OCI-M2 (cell line): ENCODE measurements around the gene PSMG2.

Source experiments
- DNase-seq: peaks from one replicate; lab custom pipeline; 2025; ENCODE audit not compliant: unreplicated experiment; lab: John Stamatoyannopoulos, UW

Gene PSMG2, protein sequence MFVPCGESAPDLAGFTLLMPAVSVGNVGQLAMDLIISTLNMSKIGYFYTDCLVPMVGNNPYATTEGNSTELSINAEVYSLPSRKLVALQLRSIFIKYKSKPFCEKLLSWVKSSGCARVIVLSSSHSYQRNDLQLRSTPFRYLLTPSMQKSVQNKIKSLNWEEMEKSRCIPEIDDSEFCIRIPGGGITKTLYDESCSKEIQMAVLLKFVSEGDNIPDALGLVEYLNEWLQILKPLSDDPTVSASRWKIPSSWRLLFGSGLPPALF

DNA sequence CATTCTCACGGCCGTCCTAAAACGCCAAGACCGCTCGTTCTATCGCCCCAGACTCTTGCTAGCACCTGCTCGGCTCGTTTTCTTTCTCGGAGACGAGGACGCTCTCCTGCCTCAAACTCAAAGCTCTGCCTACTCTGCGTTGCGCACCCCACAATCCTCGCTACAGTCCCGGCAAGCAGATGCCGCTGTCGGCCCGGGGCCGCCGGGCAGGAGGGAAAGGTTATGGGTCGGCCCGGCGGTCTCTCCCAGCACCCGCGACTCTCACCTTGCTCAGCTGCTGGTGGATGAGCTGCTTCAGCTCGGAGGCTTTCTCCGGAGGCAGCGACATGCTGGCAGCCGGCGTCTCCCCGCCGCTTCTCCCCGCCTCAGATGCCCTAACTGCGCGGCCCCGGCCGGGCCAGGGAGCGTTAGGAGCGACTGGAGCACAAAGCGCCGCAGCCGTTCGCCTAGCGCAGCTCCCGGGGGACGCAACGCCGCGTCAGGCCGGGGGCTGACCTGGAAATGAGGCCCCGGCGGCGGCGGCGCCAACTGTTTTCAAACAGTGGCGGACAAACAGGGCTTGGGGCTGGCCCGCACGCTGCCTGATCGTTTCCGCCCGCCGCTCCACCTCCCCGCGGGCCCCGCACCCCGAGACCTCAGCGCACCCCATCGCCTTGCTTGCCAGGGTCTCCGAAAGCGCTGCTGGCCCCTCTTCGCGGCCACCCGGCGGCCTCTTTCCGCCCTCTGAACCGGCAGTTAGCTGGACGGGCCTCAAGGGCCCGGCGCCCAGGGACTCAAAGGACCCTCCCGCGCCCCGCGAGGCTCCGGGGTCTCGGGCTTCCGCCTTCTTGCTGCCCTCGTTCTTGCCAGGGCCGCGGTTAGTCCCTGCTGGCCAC lies at the start of gene PSMG2, which contains the start of gene CEP76:
Gene PSMG2 (plus strand): TSS at position 822 of the 875 bp plus-strand sequence. CDS start 66 bp downstream, outside the sequence.
Gene CEP76 (minus strand): TSS at position 503 of the 875 bp plus-strand sequence. CDS start 175 bp downstream, at position 328.
- peak; percentile 4 for DNase-seq

DNA sequence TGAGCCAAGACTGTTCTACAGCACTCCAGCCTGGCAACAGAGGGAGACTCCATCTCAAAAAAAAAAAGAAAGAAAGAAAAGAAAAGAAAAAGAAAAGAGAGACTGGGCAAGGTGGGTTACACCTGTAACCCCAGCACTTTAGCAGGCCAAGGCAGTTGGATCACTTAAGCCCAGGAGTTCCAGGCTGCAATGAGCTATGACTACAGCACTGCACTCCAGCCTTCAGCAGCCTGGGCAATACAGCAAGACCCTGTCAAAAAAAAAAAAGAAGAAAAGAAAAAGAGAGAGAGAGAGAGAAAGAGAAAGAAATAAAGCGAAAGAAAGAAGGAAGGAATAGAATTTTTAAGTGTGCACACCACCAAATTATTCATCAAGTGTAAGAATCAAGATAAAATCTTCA lies 47.9 kb upstream of the PSMG2 start:
- DNase-seq: no peak

DNA sequence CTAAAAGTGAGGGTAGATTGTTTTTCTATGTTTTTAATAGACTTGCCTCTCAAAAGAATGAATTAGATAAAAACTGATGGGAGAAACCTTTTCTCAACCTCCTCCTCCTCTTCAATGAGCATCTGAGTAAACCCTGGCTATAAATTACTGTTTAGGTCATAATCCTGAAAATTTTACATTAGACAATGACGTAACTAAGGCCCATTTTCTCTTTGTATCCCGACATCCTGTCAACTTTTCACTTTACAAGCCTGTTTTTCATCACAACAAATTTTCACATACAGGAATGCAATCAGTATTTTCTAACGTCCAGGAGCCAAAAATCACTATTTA lies 46.3 kb upstream of the PSMG2 start:
- no peak for DNase-seq

DNA sequence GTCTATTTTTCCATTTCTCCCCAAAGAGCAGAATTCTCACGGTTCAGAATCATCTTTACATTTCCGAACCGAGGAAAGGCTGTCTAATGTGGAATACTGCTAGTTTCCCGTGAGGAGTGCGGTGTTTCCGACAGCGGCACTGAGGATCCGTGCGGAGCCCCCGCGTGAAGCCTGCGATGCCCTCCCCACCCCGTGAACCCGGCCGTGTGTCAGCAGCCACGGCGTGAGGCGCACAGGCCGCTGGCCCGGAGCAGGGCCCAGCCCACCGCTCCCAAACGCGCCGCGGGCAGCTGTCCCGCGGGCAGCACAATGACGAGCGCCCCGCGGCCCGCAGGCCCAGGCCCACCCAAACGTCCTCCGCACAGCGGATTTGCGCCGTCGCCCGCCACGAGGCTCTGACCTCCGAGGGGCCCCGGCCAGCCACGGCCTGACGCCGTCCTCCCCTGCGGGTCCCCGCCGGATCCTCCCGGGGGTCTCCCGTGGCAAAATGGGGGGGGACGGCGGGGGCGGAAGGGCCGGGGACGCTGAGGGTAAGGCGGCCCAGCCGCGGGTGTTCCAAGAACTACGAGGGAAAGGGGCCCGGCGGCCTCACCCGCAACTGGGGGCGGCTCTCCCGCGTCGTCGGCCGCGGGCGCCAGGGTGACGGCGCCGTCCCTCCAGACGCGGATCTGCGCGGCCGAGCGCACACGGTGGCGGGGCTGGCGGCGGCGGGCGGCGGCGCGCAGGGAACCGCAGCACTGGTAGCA lies 45.7 kb upstream of the PSMG2 start:
- no peak for DNase-seq

DNA sequence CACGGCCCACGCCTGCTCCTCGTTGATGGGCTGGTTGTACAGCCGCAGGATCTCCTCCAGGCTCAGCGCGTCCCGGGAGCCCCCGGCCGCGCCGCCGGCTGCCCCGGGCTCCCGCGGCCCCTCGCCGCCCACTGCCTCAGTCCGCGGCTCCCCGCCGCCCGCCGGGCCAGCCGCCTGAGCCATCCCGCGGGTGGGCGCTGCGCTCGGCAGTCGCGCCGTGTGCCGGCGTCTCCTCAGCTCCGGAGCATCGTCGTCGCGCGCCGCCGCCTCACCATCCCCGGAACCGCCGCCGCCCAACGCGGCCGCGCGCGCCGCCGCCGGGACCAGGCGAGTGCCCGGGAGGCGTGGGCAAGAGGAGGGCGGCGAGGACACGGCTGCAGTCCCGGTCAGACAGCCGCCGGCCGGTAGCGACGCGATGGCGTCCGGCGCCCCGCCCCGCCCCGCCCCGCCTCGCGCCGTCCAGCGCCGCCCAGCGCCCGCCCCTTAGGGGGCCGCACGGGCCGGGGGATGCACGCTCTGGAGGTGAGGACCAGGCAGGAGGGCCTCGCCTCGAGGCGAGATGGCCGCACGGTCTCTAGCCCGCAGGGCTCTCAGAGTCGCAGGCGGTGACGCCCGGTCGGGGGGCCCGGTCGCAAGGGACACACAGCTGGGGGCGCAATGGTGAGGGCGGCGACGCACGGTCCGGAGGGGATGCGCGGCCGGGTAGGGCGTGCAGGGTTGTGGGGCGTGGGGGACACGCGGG lies 45.0 kb upstream of the PSMG2 start, which contains the start of gene SPIRE1:
Gene SPIRE1 (minus strand): TSS at position 424 of the 742 bp plus-strand sequence. CDS start 241 bp downstream, at position 183.
- DNase-seq: no peak

DNA sequence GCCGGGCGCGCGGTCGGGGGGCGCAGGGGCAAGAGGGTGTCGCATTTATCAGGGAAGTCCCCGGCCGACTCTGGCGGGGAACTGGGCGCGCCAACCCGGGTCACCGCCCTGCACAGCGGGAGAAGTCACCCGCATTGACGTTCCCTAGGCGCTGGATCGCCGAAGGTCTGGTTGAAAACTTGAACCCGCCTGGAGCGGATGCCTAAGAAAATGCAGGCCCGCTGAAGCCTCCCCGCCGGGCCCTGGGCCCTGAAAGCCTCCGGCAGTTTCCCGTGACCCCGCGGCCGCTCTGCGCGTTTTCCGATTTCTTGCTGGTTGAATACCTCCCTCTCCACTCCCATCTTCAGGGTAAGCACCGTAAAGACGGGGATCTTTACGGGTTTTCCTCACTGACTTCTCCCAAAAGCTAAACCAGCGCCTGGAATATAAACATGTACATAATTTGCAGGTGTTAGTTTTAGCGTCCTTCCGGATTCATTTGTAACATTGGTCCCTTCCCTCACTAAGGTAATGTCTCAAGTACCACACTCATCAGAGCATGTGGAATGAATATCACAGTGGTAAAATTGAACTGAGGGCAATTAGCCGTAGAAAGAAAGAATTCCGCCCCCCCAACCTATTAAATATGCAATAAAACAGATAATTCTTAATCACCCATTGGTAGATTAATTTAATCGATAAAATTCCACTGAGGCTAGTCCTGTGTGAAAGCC lies 44.3 kb upstream of the PSMG2 start:
- DNase-seq: no peak

DNA sequence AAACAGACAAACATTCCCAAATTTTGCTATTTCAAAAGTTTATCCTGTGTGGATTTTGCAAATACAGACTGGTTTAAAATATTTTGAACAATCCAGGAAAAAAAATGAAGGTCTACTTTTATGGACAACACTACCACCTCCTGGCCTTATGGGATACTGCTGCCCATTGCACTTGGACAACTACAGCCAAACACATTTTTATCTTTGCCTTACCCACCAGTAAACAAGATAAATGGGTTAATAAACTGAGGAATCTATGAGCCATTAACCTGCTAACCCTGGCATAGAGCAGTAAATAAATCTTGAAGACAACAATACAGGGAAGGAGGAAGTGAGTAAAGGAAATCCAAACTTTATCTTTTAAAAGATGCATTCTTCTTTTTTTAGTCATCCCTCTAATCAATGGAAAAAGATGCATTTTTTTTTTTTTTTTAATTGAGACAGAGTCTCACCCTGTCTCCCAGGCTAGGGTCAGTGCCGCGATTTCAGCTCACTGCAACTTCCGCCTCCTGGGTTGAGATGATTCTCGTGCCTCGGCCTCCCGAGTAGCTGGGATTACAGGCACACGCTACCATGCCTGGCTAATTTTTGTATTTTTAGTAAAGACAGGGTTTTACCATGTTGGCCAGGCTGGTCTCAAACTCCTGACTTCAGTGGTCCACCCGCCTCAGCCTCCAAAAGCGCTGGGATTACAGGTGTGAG lies 42.8 kb upstream of the PSMG2 start:
- no peak for DNase-seq

DNA sequence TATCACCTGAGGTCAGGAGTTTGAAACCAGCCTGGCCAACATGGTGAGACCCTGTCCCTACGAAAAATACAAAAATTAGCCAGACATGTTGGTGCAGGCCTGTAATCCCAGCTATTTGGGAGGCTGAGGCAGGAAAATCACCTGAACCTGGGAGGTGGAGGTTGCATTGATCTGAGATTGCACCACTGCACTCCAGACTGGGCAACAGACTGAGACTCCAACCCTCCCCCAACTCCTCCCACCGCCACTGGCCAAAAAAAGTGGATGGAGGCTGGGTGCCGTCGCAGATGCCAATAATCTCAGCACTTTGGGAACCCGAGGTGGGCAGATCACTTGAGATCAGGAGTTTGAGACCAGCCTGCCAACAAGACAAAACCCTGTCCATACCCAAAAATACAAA lies 34.8 kb upstream of the PSMG2 start:
- no peak for DNase-seq

DNA sequence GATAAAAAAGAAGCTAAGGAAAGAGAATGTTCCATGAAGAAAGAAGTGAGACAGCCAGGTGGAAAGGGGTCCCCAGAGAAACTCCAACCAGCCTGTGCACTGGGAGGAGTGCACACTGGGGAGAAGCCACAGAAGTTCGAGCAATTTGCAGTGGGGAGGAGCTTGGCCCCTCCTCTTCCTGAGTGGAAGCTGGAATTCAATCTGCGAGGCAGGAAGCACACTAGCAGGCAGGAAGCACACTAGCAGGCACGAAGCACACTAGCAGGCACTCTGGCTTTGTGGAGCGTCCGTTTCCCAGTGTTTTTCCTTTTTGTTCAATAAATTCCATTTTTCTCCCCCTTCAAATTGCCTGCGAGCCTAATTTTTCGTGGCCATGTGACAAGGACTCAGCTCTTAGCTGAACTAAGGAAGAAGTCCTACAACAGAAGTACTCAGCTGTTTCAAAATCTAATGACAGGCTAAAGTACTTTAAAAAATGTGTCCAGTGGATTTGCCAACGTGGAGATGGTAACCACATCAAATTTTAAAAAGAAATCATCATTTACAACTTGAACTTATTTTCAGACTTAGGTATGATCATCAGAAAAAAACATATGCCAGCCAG lies 23.6 kb upstream of the PSMG2 start:
- DNase-seq: no peak

DNA sequence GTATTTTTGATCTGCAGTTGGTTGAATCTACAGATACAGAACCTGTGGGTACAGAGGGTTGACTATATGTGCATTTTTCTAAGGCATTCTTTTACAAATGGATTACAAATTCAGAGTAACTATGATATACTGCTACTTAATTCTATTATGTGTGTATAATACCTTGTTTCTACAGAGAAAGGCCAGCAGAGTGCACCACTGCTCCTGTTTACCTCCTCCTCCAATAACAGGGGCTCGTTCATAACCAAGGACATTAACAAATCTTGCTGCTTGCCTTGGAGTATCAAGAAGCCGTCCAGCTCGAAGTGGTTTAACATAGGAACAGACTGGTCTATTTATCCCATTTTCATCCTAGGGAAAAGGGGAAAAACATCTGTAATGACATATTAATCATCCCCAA lies 16.7 kb upstream of the PSMG2 start:
- DNase-seq: no peak

DNA sequence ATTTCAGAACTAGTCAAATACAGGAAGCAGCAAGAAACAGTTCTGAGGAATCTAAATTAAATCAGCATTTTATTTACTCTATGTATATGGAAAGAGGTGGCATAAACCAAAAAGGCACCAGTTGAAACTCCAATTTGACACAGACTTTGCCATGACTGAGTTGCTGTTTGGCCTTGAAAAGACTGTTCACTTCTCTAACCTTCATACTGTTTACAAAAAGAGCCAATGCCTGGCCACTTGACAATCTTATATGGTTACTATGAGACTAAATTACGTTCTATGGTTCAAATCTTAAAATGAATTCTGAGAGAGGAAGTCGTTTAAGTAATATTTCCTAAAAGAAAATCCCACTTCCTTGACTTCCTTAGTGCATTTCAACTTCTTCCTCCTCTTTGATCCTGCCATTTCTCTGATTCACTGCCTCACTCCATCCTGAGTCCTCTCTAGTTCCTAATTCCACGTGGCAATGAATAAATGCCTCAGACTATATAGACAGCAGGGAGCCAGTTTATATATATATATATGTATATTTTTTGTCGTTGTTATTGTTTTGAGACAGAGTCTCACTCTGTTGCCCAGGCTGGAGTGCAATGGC lies 13.5 kb upstream of the PSMG2 start:
- no peak for DNase-seq

DNA sequence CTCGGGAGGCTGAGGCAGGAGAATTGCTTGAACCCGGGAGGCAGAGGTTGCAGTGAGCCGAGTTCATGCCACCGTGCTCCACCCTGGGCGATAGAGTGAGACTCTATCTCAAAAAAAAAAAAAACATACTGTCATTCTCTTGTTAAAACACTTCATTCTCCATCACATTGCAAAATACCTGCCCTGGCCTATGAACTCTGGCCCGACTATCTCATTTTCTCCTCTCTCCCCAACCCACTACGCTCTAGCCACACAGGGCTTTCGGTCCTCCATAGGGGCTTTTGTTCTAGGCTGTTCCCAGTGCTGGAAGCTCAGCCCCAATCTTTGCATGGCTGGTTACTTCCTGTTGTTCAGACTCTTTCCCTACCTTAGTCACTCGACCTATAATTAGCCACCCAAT lies 10.6 kb upstream of the PSMG2 start:
- no peak for DNase-seq

DNA sequence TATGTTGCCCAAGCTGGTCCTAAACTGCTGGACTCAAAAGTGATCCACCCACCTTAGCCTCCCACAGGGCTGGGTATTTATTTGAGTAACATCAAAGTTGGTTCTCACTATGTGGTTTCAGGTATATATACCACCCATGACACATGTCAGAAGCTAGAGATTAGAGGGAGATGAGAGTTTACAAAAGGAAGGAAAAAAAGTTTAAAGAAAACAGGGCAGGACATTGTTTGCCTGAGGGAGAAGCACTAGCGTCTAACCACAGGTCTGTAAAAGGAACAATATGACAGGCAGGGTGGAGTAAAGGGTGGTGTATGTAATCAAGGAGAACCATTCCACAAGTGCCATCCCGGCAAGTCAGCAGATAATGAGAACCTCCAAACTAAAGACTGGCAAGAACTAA lies 8.8 kb upstream of the PSMG2 start:
- no peak for DNase-seq

DNA sequence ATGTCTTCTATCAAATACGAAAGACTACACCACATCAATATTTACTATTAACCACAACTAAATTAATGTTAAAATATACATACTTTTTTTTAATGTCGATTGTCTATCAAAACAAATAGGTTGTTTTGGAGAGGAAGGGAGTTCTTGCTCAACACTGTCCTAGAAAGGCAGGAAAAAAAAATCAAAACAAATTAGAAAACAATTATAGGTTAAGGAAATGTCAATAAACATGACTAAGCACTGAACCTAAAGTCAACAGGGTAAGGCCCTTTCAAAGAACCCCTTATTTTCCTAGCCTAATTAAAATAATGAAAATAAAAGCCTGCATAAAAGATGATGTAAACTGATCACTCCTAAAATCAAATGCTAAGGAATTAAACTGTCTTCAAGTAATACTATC lies 3.1 kb upstream of the PSMG2 start:
- no peak for DNase-seq

DNA sequence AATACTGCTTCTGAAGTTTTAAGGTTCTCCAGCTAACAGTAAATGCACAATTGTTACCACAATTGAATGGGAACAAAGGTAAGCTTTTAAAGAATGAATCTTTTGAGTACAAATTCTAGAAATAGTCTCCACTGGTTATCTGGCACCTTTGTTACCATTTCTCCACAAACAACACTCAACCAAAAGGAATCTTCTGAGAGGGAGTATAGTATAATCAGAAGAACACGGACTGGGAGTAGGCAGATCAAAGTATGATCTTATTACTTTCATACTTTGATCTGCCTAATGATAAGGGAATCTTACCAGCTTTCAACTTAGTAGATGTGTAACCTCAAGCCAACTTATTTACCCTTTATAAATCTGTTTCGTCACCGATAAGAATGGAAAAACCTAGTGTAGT lies 1.7 kb upstream of the PSMG2 start:
- no peak for DNase-seq

DNA sequence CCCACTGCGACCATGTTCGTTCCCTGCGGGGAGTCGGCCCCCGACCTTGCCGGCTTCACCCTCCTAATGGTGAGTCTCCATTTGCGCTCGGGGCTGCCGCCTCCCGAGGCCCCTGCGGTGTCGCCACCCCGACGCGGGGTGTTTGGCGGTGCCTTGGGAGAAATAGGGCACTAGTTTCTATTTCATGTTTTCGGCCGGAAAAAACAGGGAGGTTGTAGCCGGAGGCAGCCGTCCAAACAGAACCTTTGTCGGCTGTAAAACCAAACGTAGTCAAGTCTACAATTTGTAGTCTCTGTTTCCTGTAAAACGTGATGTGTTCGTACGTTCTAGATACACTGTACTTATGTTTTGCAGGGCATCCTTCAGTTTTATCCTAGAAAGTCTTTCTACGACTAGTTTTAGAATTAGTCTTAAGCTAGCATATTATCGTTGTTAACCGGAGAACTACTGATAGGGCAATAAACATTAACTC lies 290 bp downstream of the PSMG2 start:
- no peak for DNase-seq

DNA sequence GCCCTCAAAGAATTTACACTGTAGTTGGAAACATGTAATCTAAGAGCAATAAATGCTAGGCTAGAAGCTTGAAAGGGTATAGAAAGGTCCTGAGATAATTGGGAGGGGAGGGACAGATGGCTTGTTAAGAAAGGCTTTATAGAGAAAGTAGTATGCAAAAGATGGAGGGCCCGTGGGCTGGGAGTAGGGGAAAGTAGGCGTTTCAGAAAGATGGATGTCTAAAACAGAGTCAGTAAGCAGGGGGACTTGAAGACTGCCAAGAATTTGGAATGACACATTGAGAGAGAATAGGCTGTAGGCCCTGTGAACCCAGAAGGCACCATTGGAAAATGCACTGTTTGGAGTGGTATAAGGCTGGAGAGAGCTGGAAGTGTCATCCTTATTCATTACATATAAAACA lies 822 bp downstream of the PSMG2 start:
- no peak for DNase-seq

DNA sequence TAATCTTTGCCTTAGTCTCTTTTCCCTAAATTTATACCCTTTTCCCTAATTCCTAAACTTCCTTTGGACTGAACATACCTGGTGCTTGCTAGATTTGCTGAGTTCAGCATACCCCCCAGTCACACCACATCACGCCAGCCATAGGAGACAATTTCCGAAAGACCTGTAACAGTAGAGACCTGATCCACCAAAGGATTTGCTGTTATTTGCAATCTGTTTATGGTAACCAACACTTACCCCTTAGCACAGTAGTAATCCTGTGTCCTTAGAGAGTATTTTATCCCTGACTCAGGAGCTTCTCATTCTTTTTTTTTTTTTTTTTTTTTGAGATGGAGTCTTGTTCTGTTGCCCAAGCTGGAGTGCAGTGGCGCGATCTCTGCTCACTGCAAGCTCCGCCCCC lies 8.6 kb downstream of the PSMG2 start:
- no peak for DNase-seq
